Stomach smooth muscle (tissue), 2 donors: Measurements from ENCODE around the gene RNLS.

Experiments
- H3K27ac ChIP-seq: one replicate; pipeline ENCODE4 v1.7.0; 2013; ENCODE audit warnings: mild to moderate bottlenecking, low read length, inconsistent platforms
- H3K27me3 ChIP-seq, 2 donors: one replicate each; pipeline ENCODE4 v1.7.0; 2013; ENCODE audit warnings: low read length in 2 of 2; ENCODE audit not compliant: insufficient read depth in 2 of 2, control insufficient read depth in 1 of 2
- H3K36me3 ChIP-seq, 2 donors: one replicate each; pipeline ENCODE4 v1.7.0; 2013; ENCODE audit warnings: low read length in 2 of 2; ENCODE audit not compliant: control insufficient read depth in 2 of 2, insufficient read depth in 2 of 2
- H3K4me1 ChIP-seq: one replicate; pipeline ENCODE4 v1.7.0; 2013; ENCODE audit warnings: low read length; ENCODE audit not compliant: control insufficient read depth, insufficient read depth
- H3K4me3 ChIP-seq, 2 donors: one replicate each; pipeline ENCODE4 v1.7.0; 2013; ENCODE audit warnings: low read length in 2 of 2
- H3K9ac ChIP-seq, 2 donors: one replicate each; pipeline ENCODE4 v1.7.0; 2013; ENCODE audit warnings: low read length in 2 of 2, mild to moderate bottlenecking in 1 of 2
- H3K9me3 ChIP-seq, 2 donors: one replicate each; pipeline ENCODE4 v1.7.0; 2013; ENCODE audit warnings: low read length in 2 of 2; ENCODE audit not compliant: control insufficient read depth in 2 of 2
- donor health status: healthy.
- donor health status: Pancreatic carcinoma.

Gene RNLS

DNA sequence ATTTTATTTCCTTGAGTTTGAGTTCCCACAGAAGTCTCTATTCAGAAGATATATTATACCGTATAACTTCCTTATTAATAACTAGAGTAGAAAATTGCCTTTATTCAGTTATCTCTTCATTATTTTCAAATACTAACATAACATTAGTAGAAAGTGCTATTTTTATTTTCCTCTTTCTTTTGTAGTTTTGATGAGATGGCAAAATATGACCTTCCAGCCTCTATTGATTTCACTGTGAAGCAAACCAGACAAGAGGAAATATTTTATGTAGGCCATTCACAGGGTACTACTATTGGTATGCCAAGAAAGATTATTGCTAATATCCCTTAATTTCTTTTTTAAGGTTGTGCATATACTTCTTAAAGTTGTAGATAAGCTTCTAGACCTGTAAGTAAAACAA, 11.4 kb upstream of the RNLS start:
- Histone ChIP-seq H3K9ac (no peak overlapping the region), H3K4me3 (no peak overlapping the region), H3K4me1 (no peaks in the 10 kb centered on the region), H3K36me3 (no peaks in the 10 kb centered on the region), H3K27me3 (no peaks in the 10 kb centered on the region), H3K9me3 (no peaks in the 10 kb centered on the region), H3K27ac (no peak overlapping the region)

DNA sequence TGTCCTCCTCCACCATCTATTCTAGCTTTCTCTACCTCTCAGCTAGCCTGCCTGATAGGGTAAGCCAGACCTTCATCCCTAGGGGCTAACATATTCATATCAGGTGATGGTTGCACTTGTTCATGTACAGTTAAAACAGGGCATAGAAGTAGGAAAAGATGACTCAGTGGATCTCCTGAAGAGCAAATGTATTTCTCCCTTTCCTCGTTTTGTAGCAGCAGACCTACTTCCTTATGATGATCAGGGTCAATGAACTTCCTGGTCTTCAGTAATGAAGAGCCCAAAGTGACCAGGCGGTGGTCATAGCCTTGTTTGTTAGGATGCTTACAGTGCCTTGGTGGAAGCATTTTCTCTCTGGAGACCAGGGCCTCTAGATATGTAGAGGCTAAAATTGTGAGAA, 9.8 kb upstream of the RNLS start:
- Histone ChIP-seq H3K9ac (no peak overlapping the region), H3K4me3 (no peak overlapping the region), H3K4me1 (no peaks in the 10 kb centered on the region), H3K27ac (no peak overlapping the region), H3K9me3 (no peaks in the 10 kb centered on the region), H3K36me3 (no peaks in the 10 kb centered on the region), H3K27me3 (no peaks in the 10 kb centered on the region)

DNA sequence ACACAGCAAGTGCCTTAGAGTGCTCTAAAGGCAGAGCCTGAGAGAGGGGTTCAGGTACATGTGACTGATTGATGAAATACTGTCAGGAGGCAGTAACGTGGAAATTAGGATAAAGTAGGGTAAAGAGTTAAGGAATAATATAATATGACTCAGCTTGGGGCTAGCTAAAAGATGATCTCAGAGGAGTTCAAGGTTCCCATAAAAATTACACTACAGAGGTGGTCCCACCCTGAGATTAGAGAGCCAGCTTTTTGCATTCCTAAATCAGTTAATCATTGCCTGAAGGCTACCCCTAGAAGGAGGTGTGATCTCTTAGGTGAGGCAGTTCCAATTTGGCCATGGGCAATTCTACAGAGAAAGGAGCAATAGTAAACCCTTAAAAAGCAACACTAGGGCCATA, 9.3 kb upstream of the RNLS start:
- H3K9me3 ChIP-seq: no peaks in the 10 kb centered on the region
- H3K9ac ChIP-seq: no peak overlapping the region
- no peaks in the 10 kb centered on the region for H3K36me3 ChIP-seq
- H3K4me1 ChIP-seq: no peaks in the 10 kb centered on the region
- H3K27ac ChIP-seq: no peak overlapping the region
- H3K27me3 ChIP-seq: no peaks in the 10 kb centered on the region
- H3K4me3 ChIP-seq: no peak overlapping the region

DNA sequence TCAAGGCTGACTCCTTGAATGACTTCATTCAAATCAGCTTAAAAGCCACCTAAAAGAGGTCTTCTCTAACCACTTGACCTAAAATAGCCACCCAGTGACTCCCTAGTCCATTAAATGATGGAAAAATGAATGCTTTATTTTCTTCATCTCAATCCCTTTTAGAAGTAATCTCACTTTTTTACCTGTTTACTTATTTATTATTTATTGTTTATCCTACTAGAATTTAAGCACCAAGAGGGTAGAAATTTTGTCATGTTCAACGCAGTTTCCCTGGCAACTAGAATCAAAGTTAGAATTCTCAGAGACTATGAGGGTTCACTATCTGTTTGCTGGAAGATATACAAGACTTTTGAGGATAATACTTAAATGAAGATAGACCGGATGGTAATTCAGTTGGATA, 3.3 kb upstream of the RNLS start, which contains the start of gene LIPJ:
TSS of gene LIPJ (plus strand) at position 301 of the 400 bp plus-strand sequence. CDS start 3,926 bp downstream, outside the sequence.
- Histone ChIP-seq H3K36me3 (no peaks in the 10 kb centered on the region), H3K4me1 (peaks cover 3% of the 10 kb centered on the region), H3K9me3 (no peaks in the 10 kb centered on the region), H3K9ac (no peak within 1 kb of the TSS), H3K27ac (no peak within 1 kb of the TSS), H3K27me3 (no peaks in the 10 kb centered on the region), H3K4me3 (no peak within 1 kb of the TSS)

DNA sequence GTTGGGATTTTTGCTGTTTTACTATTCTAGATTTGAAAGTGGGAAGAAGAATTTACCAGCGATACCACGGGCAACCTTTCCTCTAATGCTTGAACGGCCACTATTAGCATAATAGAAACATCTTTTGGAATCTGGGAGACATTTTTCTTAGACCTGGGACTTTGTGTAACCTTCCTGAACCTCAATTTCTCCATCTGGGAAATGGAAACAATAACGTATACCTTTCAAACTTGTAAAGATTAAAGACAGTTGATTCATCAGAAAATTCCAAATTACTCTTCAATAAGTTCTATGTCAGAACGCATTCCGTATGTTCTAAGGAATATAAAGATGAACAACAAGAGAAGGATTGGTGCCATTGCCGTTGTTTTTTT, 453 bp upstream of the RNLS start:
- H3K27me3 ChIP-seq: no peaks in the 10 kb centered on the region
- H3K27ac ChIP-seq: peak overlapping the region; percentile 75
- H3K9me3 ChIP-seq: no peaks in the 10 kb centered on the region
- H3K9ac ChIP-seq: peak overlapping the region; percentile 84 to 95
- peak overlapping the region; percentile 79 to 92 for H3K4me3 ChIP-seq
- H3K36me3 ChIP-seq: no peaks in the 10 kb centered on the region
- H3K4me1 ChIP-seq: peaks cover 3% of the 10 kb centered on the region

DNA sequence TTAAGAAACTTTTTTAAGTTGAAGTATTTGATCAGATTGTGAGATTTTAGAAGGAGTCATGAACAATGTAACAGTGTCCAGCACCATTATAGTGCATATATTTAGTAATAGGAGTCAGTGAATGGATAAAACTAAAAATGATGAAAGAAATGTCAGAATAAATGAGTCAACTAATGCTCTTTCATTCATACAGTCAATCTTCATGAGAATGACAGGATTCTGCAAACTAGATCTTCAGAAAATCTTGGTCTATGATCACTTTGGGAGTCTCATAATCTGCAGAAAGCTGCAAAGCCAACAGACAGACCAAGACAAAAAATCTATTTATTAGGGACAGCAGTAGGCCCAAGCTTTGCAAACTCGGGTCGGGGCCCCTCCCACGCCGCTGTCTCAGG, 710 bp downstream of the RNLS start:
- no peaks in the 10 kb centered on the region for H3K27me3 ChIP-seq
- no peaks in the 10 kb centered on the region for H3K9me3 ChIP-seq
- peak overlapping the region; percentile 79 to 92 for H3K4me3 ChIP-seq
- no peak overlapping the region for H3K27ac ChIP-seq
- no peaks in the 10 kb centered on the region for H3K36me3 ChIP-seq
- peak overlapping the region in 1 of 2 donors; percentile 95 for H3K9ac ChIP-seq
- peaks cover 3% of the 10 kb centered on the region for H3K4me1 ChIP-seq

DNA sequence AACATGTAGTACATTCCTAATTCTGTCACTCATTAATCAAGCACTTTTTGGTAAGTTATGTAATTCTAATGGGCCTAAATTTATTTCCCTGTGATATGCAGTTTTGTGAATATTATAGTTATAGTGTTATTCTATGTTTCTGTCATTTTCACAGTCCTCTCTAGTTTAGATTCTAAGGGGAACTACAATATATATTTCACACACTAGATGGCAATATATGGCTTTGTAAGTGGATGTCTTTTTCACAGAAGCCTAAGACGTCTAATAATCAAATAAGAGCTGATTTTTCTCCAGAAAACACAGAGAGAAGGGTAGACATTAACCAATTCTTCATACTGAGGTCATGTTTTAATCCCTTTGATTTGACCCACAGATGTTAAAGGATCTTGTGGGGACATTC, 18.0 kb downstream of the RNLS start:
- Histone ChIP-seq H3K4me3 (no peak overlapping the region), H3K27me3 (no peaks in the 10 kb centered on the region), H3K27ac (no peak overlapping the region), H3K9ac (no peak overlapping the region), H3K9me3 (no peaks in the 10 kb centered on the region), H3K4me1 (no peaks in the 10 kb centered on the region), H3K36me3 (no peaks in the 10 kb centered on the region)

DNA sequence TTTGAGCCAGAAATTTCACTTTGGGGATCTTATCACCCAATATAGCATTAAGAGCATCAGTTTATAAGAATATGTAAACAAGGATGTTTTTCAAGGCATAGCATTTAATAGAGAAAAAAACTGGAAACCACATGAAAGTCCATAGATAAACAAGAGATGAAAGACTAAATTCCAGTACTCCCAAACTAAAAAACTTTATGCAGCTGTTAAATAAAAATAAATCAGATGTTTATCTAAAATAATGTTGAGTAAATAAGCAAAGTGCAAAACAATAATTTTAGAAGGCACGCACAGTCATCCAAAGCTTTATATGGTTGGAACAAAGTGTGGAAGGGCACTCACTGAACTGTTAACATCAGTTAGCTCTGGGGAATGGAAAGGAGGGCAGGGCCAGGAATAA, 21.0 kb downstream of the RNLS start:
- H3K9me3 ChIP-seq: no peaks in the 10 kb centered on the region
- H3K36me3 ChIP-seq: no peaks in the 10 kb centered on the region
- H3K27ac ChIP-seq: no peak overlapping the region
- no peaks in the 10 kb centered on the region for H3K27me3 ChIP-seq
- H3K4me1 ChIP-seq: no peaks in the 10 kb centered on the region
- H3K4me3 ChIP-seq: no peak overlapping the region
- no peak overlapping the region for H3K9ac ChIP-seq

DNA sequence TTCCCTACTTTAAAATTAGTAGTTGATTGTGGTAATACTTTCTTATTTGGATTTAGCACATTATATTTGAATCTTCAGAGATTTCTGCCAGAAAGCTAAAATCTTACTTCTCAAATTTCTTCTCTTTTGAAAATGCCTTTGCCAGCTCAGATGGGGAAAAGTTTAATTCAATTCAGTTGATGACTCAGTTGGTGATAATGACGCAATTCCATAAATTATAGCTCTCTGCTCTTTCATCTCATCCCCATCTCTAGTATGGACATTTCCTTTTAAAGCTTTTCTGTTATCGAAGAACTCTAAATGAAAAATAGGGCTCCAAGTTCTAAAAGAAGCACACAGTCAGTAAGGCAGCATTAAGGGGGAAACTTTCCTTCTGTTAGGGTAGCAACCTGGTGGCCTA, 25.5 kb downstream of the RNLS start:
- no peaks in the 10 kb centered on the region for H3K27me3 ChIP-seq
- H3K9me3 ChIP-seq: no peaks in the 10 kb centered on the region
- no peak overlapping the region for H3K9ac ChIP-seq
- no peaks in the 10 kb centered on the region for H3K4me1 ChIP-seq
- no peak overlapping the region for H3K4me3 ChIP-seq
- no peaks in the 10 kb centered on the region for H3K36me3 ChIP-seq
- no peak overlapping the region for H3K27ac ChIP-seq

DNA sequence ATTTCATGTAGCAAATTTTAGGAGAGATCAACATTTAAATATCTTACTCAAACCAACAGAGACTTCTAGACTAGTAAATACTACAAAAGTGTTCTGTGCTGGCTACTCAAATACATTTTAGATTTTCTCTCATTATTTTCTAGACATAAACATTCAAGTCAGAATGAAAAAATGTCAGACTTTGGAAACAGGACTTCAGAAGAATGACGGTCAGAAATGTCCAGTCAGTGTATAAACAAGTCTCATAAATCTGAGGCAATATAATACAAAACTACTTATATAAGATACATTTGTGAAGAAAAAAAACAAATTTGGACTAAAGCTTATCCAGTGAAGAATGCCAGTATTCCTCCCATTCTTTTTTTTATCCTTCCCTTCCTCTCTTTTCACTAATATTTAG, 25.9 kb downstream of the RNLS start:
- Histone ChIP-seq H3K4me3 (no peak overlapping the region), H3K9me3 (no peaks in the 10 kb centered on the region), H3K36me3 (no peaks in the 10 kb centered on the region), H3K27me3 (no peaks in the 10 kb centered on the region), H3K27ac (no peak overlapping the region), H3K9ac (no peak overlapping the region), H3K4me1 (no peaks in the 10 kb centered on the region)

DNA sequence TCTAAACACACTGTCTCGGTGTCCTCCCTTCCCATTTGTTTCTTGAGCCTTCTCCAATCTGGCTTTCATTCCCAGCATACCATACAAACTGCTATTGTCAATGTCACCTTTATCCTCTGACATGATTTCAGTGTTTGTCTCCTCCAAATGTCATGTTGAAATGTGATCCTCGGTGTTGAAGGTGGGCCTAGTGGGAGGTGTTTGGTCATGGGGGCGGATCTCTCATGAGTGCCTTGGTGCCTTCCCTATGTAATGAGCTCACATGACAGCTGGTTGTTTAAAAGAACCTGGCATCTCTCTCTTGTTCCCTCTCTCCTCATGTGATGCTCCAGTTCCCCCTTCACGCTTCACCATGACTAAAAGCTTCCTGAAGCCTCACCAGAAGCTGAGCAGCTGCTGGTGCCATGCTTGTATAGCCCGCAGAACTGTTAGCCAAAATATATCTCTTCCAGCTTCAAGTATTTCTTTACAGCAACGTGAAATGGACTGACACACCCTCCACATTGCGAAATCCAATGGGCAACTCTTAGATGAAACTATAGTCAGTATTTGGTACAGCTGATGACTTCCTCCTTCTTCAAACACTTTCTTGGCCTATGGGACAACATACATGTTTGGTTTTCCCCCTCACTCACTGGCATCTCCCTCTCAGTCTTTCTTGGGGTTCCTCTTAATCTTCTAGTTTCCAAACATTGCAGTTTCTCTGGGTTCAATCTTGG, 27.8 kb downstream of the RNLS start:
- Histone ChIP-seq H3K9ac (no peak overlapping the region), H3K27me3 (no peaks in the 10 kb centered on the region), H3K4me1 (no peaks in the 10 kb centered on the region), H3K4me3 (no peak overlapping the region), H3K27ac (no peak overlapping the region), H3K9me3 (no peaks in the 10 kb centered on the region), H3K36me3 (no peaks in the 10 kb centered on the region)
